HG03135 (cell line): ENCODE data around the gene CORO2B.

Experiments used
- ATAC-seq: cut with Tn5 transposase; IDR thresholded peaks from one replicate; pipeline ENCODE4 v1.9.1; 2021; ENCODE audit warnings: mild to moderate bottlenecking, moderate library complexity; ENCODE audit not compliant: unreplicated experiment

CORO2B gene

DNA sequence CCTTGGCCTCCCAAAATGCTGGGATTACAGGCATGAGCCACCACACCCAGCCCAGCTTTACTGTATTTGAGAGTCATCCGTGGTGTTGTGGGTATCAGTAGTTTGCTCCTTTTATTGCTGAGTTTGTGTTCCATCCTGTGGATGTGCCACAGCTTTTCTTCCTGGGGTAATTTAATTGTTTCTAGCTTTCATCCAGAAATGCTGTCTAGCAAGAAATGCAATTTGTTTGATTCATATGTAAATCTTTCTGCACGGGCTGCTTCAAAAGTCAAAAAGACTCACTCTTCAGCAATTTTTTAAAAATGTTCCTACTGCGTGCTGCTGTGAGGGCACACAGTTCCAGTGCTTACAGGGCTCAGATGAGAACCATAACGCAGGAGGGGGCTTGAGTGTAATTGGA is 47.1 kb downstream of the CORO2B start:
- ATAC-seq, result no peak

DNA sequence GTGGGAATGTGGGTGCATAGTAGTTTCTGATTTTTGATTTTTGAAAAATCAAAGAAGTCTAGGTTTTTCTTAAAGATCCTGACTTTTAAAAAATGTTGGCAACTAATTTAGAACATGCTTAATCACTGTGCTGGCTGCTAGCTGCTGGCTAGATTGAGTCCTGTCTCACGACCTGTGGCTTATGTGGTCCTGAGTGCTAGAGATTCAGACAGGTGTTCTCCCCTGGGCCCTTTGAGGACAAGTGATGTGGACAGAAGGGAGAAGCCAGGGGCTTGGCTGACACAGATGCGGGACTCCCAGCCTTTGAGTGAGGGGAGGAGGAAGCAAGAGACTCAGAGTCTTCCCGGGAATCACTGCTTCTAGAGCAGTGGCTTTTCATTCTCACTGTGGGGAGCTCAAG is 47.5 kb downstream of the CORO2B start:
- no peak for ATAC-seq

DNA sequence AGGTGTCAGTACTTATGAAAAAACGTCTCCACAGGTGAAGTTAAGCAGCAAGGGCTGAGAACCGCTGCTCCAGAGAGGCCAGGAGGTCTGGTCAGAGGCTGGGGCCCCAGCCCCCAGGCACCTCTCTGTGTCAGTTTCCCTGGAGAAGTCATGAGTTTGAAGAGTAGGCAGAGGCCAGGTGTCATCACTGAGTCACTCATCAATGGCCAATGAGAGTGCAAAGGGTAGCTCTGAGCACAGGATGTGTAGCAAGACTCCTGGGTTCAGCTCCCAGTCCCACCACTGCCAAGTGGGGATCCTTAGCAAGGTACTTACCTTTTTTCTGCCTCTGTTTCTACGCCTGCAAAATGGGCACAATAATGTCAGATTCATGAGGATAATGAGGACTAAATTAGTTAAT is 47.9 kb downstream of the CORO2B start:
- ATAC-seq, result no peak

DNA sequence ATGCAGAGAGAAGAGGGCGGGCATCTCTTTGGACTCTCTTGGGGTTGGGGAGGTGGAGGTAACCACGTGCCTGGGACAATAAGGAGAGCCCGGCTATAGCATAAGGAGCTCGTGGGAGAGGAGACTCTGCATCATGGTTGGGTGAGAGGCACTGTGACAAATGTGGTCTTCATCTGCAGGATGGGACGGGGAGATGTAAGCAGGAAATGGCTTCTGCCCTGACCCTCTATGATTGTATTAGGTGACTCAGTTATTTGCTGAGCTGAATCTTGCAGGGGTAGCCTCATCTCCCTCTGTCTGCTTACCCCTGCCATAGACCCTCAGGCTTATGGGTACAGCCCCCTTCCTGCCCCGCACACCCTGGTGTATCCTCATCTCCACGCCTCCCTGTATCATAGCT is 48.7 kb downstream of the CORO2B start:
- no peak for ATAC-seq

DNA sequence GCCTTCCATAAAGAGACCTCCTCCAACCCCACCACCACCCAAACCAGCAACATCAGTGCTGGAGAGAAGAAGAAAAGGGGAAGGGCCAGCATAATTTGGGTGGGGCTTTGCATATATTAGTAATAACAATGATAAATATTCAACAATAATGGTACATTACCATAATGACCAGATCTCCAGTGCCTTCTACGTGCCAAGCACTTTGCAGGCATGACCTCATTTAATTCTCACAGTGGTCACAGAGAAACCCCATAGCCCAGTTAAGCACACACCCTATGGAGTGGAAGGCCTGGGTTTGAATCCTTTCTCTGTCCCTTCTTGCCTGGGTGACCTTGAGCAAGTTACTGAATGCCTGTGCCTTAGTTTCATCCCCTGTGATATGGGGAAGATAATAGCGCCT is 49.2 kb downstream of the CORO2B start:
- ATAC-seq, result no peak

DNA sequence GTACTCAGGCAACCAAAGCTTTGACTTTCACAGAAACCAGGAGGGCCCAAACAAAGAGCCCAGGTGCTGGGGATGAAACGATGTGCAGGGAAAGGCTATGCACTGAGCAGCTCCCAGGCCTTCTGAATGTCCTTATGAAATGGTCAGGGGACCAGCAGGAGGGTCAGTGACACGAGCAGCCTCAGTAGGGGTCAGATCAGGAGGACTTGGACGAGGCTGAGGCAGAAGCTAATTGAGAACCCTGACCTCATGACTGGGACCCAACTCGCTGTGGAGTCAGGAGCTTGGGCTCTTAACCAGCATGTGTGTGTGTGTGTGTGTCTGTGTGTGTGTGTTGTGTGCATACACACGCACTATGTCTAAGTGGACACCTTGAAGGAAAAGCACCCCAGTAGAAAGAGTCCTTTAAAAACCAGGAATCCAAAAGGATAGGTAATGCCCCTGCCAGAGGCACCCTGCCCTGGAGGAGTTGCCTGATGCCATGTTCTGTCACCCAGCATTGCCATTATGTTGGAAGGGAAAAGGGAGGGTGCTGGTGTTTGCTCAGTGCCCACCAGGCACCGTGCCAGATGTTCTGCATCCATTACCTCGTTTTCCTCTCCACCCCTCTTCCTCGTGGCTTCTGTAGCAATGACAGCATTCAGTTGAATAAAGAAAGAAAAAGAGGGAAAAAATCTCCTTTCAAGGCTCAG is 50.9 kb downstream of the CORO2B start:
- no peak for ATAC-seq

DNA sequence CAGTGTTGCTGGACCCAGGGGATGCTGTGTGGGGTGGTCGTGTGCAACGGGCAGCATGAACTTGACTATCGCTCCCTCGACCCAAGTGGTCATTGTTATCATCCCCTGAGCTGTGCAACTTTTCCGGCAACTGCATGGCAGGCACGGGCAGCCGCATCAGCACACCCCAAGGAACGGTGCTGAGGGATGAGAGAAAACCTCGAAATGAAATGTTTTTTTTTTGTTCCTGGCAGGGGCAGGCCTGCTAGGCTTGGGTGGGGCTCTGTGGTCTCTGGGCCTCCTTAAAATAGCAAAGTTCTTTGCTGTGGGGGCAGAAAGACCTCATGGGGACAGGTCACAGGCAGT is 51.4 kb downstream of the CORO2B start:
- no peak for ATAC-seq

DNA sequence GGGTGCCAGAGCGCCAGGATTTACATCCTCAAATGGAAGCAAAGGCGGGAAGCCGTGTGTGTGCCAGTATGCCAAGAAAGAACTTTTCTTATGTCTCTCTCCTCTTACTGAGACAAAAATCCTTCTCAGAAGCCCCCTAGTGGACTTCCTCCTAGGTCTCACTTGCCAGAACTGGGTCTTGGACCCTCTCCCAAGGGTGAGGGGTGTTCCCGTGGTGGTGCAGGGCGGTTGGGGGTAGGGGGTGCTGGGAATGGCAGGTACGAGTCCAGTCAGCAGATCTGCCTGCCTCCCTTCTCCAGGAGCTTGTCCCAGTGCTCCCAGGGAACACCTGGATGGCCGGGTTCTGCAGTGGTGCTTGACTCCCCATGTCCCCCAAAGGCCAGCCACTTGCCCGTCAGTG is 52.0 kb downstream of the CORO2B start:
- ATAC-seq, result no peak

DNA sequence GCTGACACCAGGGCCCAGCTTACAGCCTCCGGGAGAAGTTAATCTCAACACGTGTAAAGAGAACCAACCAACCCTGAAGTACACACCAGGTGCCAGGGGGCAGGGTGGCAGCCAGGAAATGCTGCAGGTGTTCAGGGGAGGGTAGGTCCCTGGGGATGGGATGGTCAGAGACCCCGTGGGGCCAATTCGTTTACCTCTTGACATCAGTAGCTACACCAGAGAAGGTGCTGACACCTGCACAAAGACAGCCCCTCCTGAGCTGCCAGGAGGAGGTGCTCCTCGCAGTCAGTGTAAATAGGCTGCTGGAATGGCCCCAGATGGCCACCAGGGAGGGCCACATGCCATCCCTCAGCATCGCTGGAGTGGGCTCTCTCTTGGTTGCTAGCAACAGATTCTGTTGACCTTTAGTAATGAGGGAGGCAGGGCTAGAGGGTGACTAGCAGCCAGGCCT is 52.8 kb downstream of the CORO2B start:
- ATAC-seq, result no peak

DNA sequence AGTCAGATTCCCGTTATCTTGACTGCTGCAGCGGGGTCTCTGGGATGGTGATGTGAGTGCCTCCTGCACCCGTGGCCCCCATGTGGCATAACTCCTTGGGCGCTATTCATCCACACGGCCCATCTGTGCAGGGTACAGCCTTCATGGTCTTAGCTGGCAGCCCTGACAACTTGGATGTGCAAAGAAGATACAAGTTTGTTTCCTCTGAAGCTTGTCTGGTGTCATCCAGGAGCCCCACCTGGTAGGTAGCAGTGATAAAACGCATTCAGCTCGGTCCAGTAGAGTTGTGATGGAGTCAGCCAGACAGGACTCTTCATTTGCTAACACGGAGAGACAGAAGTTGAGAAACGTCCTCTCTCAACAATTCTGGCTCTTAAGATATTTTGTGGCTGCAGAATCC is 53.3 kb downstream of the CORO2B start:
- ATAC-seq, result no peak

DNA sequence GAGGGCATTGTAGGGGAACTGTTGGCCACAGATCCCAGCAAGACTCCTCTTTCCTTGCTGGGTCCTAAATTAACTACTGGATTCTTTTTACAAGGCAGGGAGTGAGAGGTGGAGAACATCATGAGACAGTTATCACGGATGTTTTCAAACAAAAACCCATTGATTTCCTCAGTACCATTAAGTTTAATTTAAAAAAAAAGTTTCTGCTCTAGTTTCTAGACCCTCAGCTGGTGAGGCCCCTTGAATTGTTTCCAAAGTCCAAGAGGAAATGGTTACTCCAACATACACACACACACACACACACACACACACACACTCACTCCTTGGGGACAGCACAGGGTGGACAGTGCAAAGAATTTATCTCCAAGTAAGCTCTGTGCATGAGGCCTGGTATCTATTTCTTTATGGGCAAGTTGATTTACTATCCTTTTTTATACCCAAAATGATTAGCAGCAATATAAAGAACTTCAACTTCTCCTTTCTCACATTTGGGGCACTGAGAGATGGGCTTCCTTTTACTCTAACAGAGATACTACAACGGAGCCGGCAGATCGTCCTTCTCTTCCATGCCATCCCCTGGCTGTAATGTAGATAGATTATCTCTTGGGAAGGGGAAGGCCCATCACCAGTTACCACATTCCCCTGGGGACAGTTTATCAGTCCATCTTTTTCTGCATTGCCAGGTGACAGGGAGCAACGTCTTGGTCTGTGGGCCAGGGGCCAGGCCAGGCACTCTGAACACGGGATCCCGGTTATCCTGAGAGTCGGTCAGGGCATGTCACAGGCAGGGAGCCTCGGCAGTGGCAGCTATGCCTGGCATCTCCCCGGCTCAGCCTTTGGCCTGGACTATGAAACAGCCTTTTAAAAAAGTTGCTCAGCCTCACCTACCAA is 54.7 kb downstream of the CORO2B start:
- ATAC-seq, result no peak

DNA sequence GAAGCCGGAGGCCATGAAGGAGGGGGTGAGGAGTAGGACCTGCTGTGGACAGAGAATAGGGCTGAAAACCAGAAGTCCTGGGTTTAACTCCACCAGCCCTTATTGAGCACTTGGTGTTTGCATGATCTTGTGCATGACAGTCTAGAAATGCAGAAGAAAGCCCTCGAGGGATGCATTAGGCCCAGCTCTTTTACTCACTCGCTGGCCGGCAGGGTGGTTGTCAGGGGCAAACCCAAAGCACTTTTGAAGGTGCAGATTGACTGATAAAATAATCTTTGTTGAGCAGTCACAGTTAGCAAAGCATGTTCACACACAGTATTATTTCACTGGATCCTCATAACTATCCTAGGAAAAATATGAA is 55.3 kb downstream of the CORO2B start:
- no peak for ATAC-seq

DNA sequence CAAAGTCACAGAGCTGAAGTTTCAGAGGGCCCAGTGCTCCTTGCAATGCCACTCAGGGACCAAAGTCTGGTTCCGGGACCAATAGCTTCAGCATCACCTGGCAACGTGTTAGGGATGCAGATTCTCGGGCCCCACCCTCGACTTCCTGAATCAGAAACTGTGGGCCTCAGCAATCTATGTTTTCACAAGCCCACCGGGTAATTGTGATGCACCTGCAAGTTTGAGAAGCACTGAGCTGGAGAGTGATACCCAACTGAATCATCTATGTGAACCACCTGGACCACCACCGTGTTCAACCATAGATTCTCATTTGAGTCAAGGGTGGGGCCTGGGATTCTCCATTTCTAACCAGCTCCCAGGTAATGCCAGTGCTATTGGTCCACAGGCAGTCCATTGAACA is 55.7 kb downstream of the CORO2B start:
- no peak for ATAC-seq

DNA sequence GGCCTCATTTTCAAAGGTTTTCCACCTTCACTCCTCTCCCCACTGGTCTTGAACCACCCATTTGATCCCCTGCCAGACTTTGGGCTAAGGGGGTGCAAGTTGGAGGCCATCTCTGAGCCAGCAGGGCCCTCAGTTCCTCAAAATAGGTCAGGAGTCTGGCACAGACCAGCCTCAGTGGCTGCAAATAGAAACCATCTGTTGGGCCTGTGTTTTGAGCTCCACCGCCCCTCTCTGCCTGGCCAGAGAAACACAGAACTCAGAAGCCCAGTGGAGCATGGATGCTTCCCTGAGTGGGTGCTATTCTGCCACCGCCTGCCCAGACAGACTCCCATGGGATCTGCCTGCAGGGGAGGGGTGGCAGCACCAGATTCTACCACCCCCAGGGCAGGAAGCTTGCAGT is 56.3 kb downstream of the CORO2B start:
- no peak for ATAC-seq

DNA sequence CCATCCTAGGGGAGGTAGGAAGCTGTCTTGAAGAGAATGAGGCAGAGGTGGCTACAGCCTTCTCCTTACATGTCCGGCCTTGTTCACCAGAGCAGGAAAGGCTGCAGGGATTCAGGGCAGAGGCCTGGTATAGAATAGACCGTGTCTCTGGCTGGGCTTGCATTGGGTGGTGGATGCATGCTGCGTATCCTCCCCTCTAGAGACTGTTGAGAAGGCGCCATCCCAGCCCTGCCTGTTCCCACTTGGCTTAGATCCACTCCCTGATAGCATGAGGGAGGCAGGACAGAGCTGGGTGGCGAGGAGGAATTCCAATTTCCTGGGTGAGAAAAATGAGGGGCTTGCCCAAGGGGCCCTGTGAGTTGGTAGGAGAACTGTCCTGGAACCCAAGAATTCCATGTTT is 57.5 kb downstream of the CORO2B start:
- no peak for ATAC-seq

DNA sequence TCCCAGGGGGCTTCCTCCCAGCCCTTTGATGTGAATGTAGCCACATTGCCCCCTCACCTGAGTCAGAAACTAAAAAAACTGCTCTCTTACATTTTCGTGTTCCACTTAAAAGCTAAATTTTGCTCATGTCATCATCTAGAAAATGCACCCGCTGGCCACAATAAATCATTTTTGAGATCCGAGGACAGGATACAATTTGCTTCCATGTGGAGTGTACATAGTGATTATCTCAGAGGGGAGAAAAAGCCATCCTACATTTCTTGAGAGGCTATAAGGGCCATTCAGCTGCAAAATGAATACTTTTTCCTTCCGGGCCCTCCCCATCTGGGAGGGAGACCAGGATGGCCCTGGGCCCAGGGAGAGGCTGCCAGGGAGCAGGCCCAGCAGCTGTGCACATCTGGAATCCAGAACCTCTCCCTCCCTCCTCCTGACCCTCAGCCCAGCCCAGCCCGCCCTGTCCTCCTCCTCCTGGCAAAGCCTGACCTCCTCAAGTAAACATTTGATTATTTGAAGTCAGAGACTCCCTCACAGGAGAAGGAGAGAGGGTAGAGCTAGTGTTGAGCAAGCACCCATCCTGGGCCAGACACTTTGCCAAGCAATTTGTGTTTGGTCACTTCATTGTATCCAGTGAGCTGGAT is 59.1 kb downstream of the CORO2B start:
- ATAC-seq, result no peak

DNA sequence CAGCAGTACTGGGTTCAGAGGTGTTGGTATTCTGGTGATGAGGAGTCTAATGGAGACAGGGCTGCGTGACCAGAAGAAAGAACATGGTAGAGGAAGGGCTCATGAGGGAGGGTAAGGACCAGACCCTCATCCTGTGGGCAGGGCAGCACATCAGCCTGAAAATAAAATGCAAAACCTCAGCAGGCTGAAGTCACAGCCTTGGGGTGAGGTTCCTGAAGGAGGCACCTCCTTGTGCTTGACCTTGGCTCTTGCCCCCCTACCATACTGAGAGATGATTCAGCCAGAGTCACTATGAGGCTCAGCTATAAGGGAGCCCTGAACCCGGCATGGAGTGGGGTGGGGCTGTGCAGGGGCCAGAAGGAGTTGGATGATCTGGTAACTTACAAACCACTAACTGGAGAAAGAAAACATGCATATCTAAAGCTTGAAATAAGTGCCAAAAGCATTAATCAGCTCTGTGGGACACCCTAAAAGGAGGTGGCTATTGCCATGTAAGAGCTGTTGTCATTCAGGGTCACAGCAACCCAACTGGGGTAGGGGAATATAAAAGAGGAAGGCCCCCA is 60.2 kb downstream of the CORO2B start:
- no peak for ATAC-seq

DNA sequence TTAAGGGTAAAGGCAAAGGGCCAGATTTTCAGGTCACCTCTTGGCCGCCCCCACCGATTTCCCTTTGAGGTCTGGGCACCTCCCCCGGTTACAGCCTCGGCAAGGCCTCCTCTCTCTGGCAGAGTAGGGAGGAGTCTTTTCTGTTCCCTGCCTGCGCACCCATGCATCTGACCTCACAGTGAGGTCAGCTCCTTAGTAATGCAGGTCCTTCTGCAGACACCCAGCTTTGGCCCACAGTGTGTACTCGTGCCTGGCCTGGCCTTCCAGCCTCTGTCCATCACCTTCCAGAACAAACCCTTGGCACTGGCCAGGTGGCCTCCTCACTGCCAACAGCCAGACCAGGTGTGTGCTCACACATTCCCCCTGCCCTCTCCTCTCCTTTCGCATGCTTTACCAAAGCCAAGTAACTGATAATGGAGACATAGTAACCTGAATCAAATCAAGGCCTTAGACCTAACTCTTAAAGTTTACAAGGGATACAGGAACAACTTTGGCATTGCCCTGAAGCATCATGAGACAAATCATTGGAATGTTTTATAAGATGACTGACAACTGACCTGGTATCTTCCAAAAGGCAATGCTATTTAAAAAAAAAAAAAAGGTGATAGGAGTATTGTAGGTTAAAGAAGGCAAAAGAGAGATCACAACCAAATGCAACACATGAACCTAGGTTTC is 61.3 kb downstream of the CORO2B start:
- no peak for ATAC-seq

DNA sequence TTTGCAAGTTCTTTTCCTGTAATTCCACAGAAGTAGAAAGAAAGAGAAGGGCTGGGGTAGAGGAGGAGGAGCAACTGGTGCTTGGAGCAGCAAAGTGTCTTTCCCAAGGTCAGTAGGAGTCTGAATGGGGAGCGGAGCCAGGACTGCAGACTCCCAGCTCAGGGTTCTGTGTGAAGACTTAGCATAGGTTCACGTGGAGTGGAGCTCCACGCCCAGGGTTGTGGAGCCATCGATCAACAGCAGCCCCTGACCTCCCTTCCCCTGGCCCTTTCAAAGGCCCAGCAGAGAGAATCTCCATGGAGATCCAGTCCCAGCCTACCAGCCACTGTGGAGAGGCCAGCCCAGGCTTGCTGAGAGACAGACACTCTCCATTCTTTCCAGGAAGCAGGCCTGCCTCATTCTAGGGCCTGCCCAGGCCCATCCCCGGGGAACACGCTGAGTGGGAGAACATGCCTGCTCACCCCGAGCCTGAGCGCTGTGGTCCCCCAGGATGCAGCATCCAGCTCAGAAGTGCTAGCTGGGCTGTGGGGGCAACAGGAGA is 62.1 kb downstream of the CORO2B start:
- no peak for ATAC-seq

DNA sequence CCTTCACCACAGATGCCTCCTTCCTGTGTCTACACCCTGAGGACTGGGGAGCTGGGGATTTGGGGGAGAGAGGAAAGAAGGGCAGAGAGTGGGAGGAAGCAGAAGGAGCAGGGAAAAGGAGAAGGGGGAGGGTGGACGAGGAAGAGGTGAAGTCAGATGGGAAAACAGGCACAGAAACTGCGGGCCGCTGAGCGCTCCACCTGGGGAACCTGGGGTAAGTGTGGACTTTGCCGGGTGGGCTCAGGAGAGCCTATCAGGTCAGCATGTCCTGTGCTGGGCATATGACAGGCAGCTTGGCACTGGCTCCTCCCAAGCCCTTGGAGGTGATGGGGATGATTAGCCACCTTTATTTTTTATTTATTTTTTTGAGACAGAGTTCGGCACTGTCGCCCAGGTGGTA is 62.6 kb downstream of the CORO2B start:
- no peak for ATAC-seq

DNA sequence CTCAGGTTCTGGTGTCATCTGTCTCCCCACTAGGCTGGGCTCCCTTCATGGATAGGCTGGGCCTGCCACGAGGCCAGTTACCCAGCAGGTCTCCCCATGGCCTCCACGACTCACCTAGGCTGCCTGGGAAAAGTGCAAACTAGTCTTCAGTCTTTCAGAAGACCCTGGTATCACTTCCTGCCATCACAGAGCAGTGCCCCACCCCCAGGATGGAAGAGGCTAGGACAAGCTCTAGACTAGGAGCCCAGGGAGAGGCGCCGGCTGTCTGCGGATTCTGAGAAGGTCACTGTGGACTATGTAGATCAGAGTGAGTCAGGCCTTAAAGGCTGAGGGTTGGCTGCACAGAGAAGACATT is 63.7 kb downstream of the CORO2B start:
- ATAC-seq, result no peak
